Measurements from ENCODE around the gene USF1.

The USF1 gene

GRCh38 chr1:161045736-161046604 is at the start of gene USF1:
Gene USF1 (minus strand): TSS chr1:161045977. CDS start chr1:161043275, 2,702 bp downstream.
- peak; percentile 93 for FAIRE-seq

DNA sequence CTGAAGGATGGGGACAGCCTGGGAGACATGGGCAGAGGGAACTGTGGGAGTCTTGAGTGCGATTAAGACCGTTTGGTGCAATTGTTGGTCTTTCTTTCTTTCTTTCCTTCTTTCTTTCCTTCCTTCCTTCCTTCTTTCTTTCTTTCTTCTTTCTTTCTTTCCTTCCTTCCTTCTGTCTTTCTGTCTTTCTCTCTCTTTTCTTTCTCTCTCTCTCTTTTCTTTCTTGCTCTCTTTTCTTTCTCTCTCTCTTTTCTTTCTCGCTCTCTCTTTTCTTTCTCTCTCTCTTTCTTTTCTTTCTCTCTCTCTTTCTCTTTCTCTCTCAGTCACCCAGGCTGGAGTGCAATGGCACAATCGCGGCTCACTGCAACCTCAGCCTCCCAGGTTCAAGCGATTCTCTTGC is 49.5 kb upstream of the USF1 start:
- no peak for FAIRE-seq

- no peak for FAIRE-seq
Observed at GRCh38 chr1:161094481-161094880, 48.7 kb upstream of the USF1 start.

DNA sequence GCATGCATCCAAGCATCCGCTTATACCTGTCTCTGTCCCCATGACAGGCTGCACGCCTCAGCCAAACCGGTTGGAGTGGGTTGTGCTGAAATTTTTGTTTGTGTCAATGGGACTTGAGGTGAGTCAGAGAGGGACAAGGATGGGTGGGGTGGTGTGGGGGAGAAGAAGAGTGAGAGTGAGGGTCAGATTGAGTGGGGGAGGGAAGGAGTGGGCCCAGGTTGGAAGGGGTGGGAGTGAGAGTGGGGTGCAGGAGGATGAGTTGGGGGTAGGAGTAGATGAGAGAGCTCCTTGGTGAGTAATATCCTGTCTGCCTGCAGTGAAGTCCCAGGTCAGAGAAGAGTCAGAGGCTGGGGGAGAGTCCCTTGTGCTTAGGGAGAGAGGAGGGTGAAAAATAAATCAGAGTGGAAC is 46.8 kb upstream of the USF1 start:
- no peak for FAIRE-seq

GRCh38 chr1:161091796-161092507 is 46.2 kb upstream of the USF1 start:
- FAIRE-seq: no peak

GRCh38 chr1:161091093-161091492 is 45.3 kb upstream of the USF1 start:
- no peak for FAIRE-seq

- FAIRE-seq: no peak
Observed at GRCh38 chr1:161090617-161091016, 44.8 kb upstream of the USF1 start.

DNA sequence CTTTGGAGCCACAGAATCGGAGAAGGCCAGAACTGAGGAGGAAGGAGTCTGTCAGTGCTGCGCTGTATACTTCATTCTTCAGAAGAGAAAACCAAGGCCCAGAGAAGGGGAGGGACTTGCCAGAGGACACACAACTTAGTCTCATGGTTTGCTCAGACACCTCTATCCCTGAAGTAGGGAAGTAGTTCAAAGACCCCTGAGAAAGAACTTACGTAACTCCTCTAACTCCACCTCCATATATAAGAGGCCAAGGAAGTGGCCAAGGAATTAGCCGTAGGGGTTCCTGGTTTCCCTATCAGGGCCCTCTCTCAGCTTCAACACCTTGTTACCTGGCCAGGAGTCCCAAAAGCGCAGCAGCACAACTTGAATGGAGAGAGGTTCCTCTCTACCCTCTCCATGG is 44.2 kb upstream of the USF1 start:
- FAIRE-seq: no peak

DNA sequence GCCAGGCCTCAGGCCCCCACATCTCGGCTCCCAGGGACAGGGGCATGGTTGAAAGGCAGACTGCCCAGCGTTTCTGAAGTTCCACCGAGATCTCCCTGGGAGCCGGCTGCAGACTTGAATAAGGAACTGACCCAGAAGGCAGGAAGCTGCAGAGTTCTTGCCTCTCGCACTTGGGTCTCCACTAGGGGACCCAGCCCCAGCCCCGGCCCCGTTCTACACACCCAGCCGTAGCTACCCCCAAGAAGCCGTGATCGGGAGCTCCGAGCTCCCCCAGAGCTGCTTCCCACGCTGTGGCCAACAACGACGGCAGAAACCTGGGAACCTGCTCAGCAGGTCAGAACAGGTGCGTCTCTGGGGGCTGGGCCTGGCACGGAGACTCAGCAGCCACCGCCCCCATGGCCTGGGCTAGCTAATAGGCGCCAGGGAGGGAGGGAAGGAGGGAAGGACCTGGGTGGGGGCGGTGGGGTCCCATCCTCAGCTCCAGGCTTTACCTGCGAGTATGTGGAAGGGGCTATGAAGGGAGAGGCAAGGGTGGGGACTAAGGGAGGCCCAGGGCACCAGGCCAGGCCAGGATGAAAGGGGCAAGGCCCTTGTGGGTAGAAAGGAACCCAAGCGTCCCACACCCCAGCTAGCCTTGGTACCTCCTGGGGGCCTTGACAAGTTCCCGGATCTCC is 43.6 kb upstream of the USF1 start, which contains the start of gene NECTIN4:
Gene NECTIN4 (minus strand): TSS at position 308 of the 674 bp plus-strand sequence. CDS start 262 bp downstream, at position 46.
- FAIRE-seq: no peak

DNA sequence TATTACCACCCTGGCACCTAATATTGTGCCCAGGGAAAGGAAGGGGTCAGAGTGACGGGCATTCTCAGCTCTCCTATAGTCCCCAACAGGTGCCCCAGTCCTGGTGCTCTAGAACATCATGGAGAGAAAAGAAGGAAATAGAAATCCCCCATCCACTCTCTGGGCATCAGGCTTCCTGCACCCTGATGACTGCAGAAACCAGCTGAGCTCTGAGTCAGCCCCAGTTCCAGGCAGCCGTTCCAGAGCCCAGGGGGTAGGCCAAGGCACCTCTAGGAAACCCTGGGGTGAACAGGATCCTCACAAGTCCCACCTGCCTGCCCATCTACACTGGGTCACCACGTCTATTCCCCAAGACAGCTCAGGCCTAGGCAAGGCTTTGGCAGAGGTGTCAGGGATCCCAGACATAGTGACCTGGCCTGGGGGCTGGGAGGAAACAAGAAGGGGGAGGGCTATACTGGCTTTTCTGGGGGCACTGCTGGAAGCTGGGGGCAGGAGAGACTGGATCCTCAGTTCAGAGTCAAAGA is 42.9 kb upstream of the USF1 start:
- FAIRE-seq: no peak

DNA sequence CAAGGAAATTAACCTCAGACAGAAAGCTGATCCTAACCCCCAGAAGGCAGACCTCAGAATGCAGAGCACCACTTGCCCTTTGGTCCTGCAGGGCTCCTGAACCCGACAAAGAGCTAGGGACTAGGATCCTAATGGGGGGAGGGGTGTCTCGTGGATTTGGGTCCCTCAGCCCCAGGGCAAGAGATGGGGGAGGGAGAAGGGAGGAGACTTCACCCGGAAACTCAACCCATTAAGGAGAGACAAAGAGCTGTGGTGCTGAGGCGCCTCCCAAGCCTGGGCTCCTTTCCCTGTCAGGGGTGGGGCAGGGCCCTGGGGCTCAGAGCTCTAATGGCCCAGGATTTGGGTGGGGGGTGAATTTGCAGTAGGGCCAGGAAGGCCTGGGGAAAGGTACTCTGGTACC is 40.7 kb upstream of the USF1 start:
- FAIRE-seq: no peak

- FAIRE-seq: no peak
Observed at GRCh38 chr1:161085165-161085564, 39.4 kb upstream of the USF1 start.

DNA sequence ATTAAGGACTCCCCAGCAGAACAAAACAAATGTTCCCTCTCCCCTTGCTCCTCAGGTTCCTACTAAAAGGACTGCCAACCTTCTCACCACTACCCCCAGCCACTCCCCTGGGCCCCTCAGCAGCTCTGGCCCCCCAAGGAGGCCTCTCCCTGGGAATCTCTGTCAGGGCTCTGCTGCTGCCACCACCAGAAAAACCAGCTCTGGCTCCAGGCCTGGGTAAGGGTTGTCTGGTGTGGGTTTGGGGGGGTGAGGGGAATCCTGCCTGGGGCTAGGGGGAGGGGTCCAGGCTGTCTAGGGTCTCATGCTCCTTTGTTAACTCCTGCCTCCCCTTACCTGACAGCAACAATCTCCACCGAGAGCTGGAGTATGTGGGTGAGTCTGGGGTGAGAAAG is 38.8 kb upstream of the USF1 start:
- FAIRE-seq: no peak

GRCh38 chr1:161083748-161084596 is 38.2 kb upstream of the USF1 start:
- no peak for FAIRE-seq

- FAIRE-seq: no peak
Observed at GRCh38 chr1:161082996-161083747, 37.4 kb upstream of the USF1 start.

- no peak for FAIRE-seq
Observed at GRCh38 chr1:161082483-161082882, 36.7 kb upstream of the USF1 start.

GRCh38 chr1:161081519-161081918 is 35.7 kb upstream of the USF1 start:
- no peak for FAIRE-seq

DNA sequence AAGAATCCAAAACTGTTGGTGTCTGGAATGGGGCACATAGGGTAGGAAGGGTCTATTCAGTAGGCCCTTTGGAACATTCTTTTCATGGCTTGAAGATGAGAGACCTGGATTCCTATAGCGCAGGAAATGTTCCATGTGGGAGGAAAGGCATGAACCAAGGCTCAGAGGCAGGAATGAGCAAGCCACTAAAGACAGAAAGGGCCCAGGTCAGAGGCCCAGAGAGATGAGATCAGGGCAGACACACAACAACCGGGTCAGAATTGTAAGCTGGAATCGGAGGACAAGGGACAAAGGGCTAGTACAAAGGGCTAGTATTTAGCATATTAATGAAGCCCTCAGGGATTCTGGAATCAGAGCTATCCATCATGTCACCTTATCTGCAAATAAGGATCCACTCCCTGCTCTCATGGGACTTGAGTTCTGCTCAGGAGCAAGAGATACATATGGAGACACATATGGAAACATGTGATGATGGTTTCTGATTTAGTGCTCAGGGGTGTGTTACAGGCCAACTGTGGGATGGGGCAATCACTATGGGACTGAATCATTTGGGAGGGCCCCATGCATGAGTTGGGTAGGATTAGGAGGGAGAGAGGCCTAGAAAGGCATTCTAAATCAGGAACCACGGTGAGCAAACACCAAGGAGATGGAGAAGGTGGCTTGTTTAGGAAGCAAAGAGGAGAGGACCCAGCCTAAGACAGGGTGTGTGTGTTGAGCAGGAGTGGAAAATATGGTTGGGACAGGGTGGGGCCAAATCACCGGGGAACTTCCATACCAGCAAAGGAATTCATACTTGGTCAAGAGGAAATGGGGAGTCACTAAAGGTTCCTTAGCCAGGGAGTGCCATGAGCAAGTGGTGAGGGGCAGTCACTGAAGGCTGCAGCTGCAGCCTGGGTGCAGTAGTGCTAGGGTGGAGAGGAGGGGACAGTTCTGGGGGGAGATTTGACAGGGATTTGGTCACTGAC is 34.9 kb upstream of the USF1 start:
- no peak for FAIRE-seq

DNA sequence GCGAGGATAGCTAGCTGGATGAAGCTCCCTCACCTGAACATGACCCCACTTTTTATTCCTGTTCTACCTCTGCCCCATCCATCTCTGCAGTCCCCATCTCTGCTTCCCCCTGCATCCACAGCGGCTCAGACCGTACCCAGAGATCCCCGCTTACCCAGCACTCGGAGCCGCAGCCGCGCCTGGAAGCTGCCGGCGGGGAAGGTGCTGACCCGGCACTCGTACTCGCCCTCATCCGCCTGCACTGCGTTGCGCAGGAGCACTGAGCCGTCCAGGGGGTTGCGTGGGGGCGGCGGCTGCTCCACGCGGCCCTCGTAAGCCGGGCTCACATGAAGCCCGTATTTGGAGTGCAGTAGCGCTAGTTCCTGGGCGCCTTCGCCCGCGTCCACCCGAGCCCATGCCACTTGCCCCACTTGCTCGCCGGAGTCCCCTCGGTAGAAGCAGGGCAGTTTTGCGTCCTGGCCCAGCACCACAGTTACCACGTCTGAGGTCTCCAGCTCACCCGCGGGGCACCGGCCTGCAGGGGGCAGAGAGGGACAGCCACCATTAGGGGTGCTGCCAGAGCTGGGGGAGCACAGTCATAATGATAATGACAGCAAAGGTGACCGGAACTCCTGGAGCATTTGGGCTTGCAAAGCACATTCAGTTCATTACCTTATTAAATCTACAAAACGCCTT is 33.8 kb upstream of the USF1 start:
- no peak for FAIRE-seq

GRCh38 chr1:161077426-161077825 is 31.6 kb upstream of the USF1 start:
- no peak for FAIRE-seq
